Peyer's patch (tissue), 4 donors: ENCODE results near the gene GALNT13.

Source experiments
- POLR2A ChIP-seq, 2 donors: fragments of 450-650 bp; IDR thresholded peaks; one replicate each; pipeline ENCODE4 v1.5.1; 2017; ENCODE audit warnings: antibody characterized with exemption in 2 of 2, mild to moderate bottlenecking in 2 of 2, moderate library complexity in 2 of 2
- TF ChIP-seq, protein P1 (sequence below), 6 experiments: fragments of 450-650 bp in 4 of 6; fragments of 200-600 bp in 2 of 6; sonication (generic) in 1 of 6; IDR thresholded peaks; one replicate each; pipeline ENCODE4 v1.5.1; 2017 to 2019; ENCODE audit warnings: antibody characterized with exemption in 6 of 6, mild to moderate bottlenecking in 3 of 6, moderate library complexity in 1 of 6

DNA sequence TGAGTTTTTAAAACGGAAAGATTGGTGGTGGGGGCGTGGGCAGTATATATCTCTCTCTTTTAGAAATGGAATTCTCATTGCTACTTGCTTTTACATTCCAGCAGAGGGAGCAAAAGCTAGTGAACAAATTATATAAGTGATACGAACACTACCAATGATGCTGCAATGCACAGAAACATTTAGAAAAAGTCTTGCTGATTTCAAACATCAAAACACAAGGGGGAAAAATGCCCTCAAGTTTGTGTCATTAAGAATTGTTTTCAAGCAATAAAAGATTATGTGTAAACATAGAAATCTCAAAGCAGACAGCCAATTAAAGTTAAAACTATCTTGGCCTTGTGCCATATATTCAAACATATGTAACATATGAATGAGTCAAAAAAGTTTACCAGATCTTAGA, 530.5 kb downstream of the GALNT13 start:
- TF ChIP-seq, protein P1, sequence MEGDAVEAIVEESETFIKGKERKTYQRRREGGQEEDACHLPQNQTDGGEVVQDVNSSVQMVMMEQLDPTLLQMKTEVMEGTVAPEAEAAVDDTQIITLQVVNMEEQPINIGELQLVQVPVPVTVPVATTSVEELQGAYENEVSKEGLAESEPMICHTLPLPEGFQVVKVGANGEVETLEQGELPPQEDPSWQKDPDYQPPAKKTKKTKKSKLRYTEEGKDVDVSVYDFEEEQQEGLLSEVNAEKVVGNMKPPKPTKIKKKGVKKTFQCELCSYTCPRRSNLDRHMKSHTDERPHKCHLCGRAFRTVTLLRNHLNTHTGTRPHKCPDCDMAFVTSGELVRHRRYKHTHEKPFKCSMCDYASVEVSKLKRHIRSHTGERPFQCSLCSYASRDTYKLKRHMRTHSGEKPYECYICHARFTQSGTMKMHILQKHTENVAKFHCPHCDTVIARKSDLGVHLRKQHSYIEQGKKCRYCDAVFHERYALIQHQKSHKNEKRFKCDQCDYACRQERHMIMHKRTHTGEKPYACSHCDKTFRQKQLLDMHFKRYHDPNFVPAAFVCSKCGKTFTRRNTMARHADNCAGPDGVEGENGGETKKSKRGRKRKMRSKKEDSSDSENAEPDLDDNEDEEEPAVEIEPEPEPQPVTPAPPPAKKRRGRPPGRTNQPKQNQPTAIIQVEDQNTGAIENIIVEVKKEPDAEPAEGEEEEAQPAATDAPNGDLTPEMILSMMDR (IDR thresholded peaks at IDR 0.05), result peak in 4 of 6 experiments; percentile 9 to 56 (median 48)
- TF ChIP-seq POLR2A (IDR thresholded peaks at IDR 0.05), result no peak
